Coronary artery (tissue), 2 donors: Measurements from ENCODE around the gene PHKG2.

Experiments
- DNase-seq: peaks from one replicate; pipeline ENCODE4 v3.0.0-alpha.2; 2017; ENCODE audit warnings: low spot score
- H3K27ac ChIP-seq, 2 donors: fragments of 200-600 bp; sonication (generic); one replicate each; pipeline ENCODE4 v1.5.1; 2016 to 2019
- H3K4me3 ChIP-seq: fragments of 200-600 bp; sonication (generic); 2 replicates; pipeline ENCODE4 v1.5.1; 2016; ENCODE audit warnings: mild to moderate bottlenecking, moderate library complexity
- CTCF ChIP-seq: fragments of 200-600 bp; sonication (generic); IDR thresholded peaks from one replicate; pipeline ENCODE4 v1.5.1; 2019; ENCODE audit warnings: antibody characterized with exemption

PHKG2 gene

GRCh38 chr16:30775131-30775391, 26.8 kb downstream of the PHKG2 start:
- Histone ChIP-seq H3K4me3 (peak overlapping the region; percentile 77), H3K27ac (peak overlapping the region; percentile 65 to 88)
- no peak for TF ChIP-seq CTCF
- DNase-seq: no peak

- no peak for TF ChIP-seq CTCF
- DNase-seq: peak; percentile 88
- peak overlapping the region; percentile 77 for H3K4me3 ChIP-seq
These were observed 27.4 kb downstream of the PHKG2 start for GRCh38 chr16:30775392-30776188.

GRCh38 chr16:30777591-30778297, 29.5 kb downstream of the PHKG2 start:
- no peak for TF ChIP-seq CTCF
- Histone ChIP-seq H3K4me3 (no peak overlapping the region), H3K27ac (peak overlapping the region in 1 of 2 donors; percentile 23)
- DNase-seq: no peak

More at GRCh38 chr16:30775392-30776188, 27.4 kb downstream of the PHKG2 start:
- peak overlapping the region; percentile 65 to 88 for H3K27ac ChIP-seq

- H3K4me3 ChIP-seq: no peak overlapping the region
- H3K27ac ChIP-seq: peak overlapping the region in 1 of 2 donors; percentile 13
- DNase-seq: no peak
- TF ChIP-seq CTCF: no peak
These were observed 30.5 kb downstream of the PHKG2 start for GRCh38 chr16:30778549-30779244.

- TF ChIP-seq CTCF: no peak
- no peak for DNase-seq
- no peak overlapping the region for H3K4me3 ChIP-seq
- H3K27ac ChIP-seq: no peak overlapping the region
These were observed 31.4 kb downstream of the PHKG2 start for GRCh38 chr16:30779596-30779995.

- no peak overlapping the region for H3K4me3 ChIP-seq
- no peak overlapping the region for H3K27ac ChIP-seq
- no peak for DNase-seq
- TF ChIP-seq CTCF: no peak
These were observed 31.8 kb downstream of the PHKG2 start for GRCh38 chr16:30780021-30780420.
